Measurements from ENCODE around the gene MAPK4.
"Not testable (repeated sequence)": the region's sequence is repeated elsewhere in the genome, so short reads cannot be mapped to it uniquely, and the experiment has no call there.

The MAPK4 gene

GRCh38 chr18:50775726-50776125 is 215.8 kb downstream of the MAPK4 start:
- no peak overlapping the region for H3K4me3 ChIP-seq (replicated peaks in 1 of 2; ENCODE audit: low read depth in 2 of 2, low read length in 2 of 2)
- DNase-seq (ENCODE audit: low read depth in 2 of 2) = no peak
- no peak for TF ChIP-seq CTCF (IDR thresholded peaks at IDR 0.05; ENCODE audit: low read depth, low read length)

DNA sequence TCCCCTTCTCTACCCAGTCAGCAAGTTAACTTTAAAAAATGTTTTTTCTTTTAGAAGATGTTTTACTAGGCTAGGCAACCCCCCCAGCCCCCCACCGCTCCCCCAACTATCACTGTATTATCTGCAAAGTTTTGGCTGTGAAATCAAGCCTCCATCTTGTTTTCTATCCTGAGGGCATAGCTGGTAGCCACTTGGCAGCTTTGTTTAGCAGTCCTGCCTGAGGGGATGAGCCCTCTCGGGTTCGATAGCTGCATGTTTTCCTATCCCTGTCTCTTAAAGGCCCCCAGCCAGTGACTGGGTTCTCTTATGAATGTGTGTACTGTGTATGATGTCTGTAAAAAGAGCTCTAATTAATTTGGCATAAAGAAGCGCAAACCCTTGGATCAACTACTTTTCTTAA is 216.5 kb downstream of the MAPK4 start:
- no peak for DNase-seq (ENCODE audit: low read depth in 2 of 2)
- TF ChIP-seq CTCF (IDR thresholded peaks at IDR 0.05; ENCODE audit: low read depth, low read length) = no peak

DNA sequence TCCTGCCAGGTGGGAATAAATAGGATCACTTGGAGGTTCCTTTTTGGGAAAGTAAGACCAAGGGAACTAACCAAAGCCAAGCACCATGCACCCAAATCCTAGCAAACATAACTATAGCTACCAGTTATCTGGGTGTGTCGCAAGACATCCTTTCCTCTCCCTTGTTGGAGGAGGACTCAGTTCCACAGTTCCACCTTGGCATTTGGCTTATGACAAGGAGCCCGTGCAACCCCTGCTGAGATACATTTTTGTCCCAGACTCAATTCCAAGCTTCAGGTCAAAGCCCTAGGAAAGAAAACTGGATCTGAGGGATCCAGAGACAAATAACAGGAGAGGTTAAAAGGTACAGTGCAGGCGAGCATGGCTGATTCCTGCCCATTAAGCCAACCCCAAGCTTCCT is 219.1 kb downstream of the MAPK4 start:
- not testable (repeated sequence) for H3K4me3 ChIP-seq (replicated peaks in 1 of 2; ENCODE audit: low read depth in 2 of 2, low read length in 2 of 2); DNase-seq (ENCODE audit: low read depth in 2 of 2)

More for the DNA sequence above, 216.5 kb downstream of the MAPK4 start:
- no peak overlapping the region for H3K4me3 ChIP-seq (replicated peaks in 1 of 2; ENCODE audit: low read depth in 2 of 2, low read length in 2 of 2)

Data from cardiac fibroblast (primary cell).